HepG2 (cell line): ENCODE measurements around the gene CUL4A. TPM values are rescaled to one million over a fixed set of nuclear protein-coding genes. Genes with fewer than 3 reads are reported as not detected.

Experiments
- ELF3 ChIP-seq: IDR thresholded peaks from 2 replicates; pipeline ENCODE4 v1.6.1; 2016; ENCODE audit warnings: missing genetic modification reagents, missing compliant biosample characterization
- IRX3 ChIP-seq: sonication (generic); formaldehyde crosslinking; IDR thresholded peaks from 2 replicates; pipeline ENCODE4 v1.8.1; 2023; ENCODE audit warnings: mild to moderate bottlenecking, low read depth, missing genetic modification reagents, borderline replicate concordance
- KLF9 ChIP-seq: IDR thresholded peaks from 2 replicates; pipeline ENCODE4 v1.6.1; 2016; ENCODE audit warnings: low read depth
- MTERF4 ChIP-seq: sonication (generic); formaldehyde crosslinking; IDR thresholded peaks from 2 replicates; pipeline ENCODE4 v1.8.0; 2023; ENCODE audit warnings: mild to moderate bottlenecking, missing genetic modification reagents
- NRL ChIP-seq: sonication (generic); formaldehyde crosslinking; IDR thresholded peaks from 2 replicates; pipeline ENCODE4 v1.5.0; 2020; ENCODE audit warnings: missing genetic modification reagents, mild to moderate bottlenecking, moderate library complexity, borderline replicate concordance
- PITX1 ChIP-seq: sonication (generic); formaldehyde crosslinking; IDR thresholded peaks from 2 replicates; pipeline ENCODE4 v1.5.1; 2020; ENCODE audit warnings: mild to moderate bottlenecking, missing genetic modification reagents
- TEF ChIP-seq: sonication (generic); formaldehyde crosslinking; IDR thresholded peaks from 2 replicates; pipeline ENCODE4 v1.5.0; 2020; ENCODE audit warnings: missing genetic modification reagents
- TRAFD1 ChIP-seq: sonication (generic); formaldehyde crosslinking; IDR thresholded peaks from 2 replicates; pipeline ENCODE4 v1.5.1; 2020; ENCODE audit warnings: missing genetic modification reagents, mild to moderate bottlenecking, borderline replicate concordance
- YEATS4 ChIP-seq: sonication (generic); formaldehyde crosslinking; IDR thresholded peaks from 2 replicates; pipeline ENCODE4 v1.4.0; 2020; ENCODE audit warnings: missing genetic modification reagents, borderline replicate concordance
- ZFP90 ChIP-seq: sonication (generic); formaldehyde crosslinking; IDR thresholded peaks from 2 replicates; pipeline ENCODE4 v1.8.0; 2022; ENCODE audit warnings: missing genetic modification reagents, mild to moderate bottlenecking, inconsistent platforms, borderline replicate concordance
- ZKSCAN1 ChIP-seq: fragments of 150-350 bp; IDR thresholded peaks from 2 replicates; pipeline ENCODE4 v1.6.1; 2014; ENCODE audit warnings: low read length
- ZNF138 ChIP-seq: sonication (generic); formaldehyde crosslinking; IDR thresholded peaks from 2 replicates; pipeline ENCODE4 v1.5.0; 2020; ENCODE audit warnings: mild to moderate bottlenecking, low read depth, missing genetic modification reagents
- ZNF407 ChIP-seq: sonication (generic); formaldehyde crosslinking; IDR thresholded peaks from one replicate; pipeline ENCODE4 v1.5.1; 2020; ENCODE audit warnings: mild to moderate bottlenecking, missing genetic modification reagents; ENCODE audit errors: not compliant biosample characterization
- ZNF749 ChIP-seq: sonication (generic); formaldehyde crosslinking; IDR thresholded peaks from 2 replicates; pipeline ENCODE4 v1.8.0; 2022; ENCODE audit warnings: mild to moderate bottlenecking, missing genetic modification reagents, moderate library complexity, borderline replicate concordance
- ZNF75D ChIP-seq: sonication (generic); formaldehyde crosslinking; IDR thresholded peaks from 2 replicates; pipeline ENCODE4 v1.8.1; 2023; ENCODE audit warnings: missing genetic modification reagents, mild to moderate bottlenecking, borderline replicate concordance
- ZNF790 ChIP-seq: sonication (generic); formaldehyde crosslinking; IDR thresholded peaks from 2 replicates; pipeline ENCODE4 v1.8.0; 2022; ENCODE audit warnings: missing genetic modification reagents, mild to moderate bottlenecking, borderline replicate concordance
- polyA plus RNA-seq, 8 experiments: library from polyadenylated mRNA; depleted of rRNA in 3 of 8; stranded (reverse) in 7 of 8; unstranded in 1 of 8; fragments of >200 nt; fragmentation: Illumina TruSeq in 4 of 8; extraction: Trizol in 4 of 8; gene quantifications; 2 replicates each; pipeline versions ENCODE4 v1.2.1 to v1.2.3, GENCODE V29; 2011 to 2016; ENCODE audit warnings: low read depth in 4 of 8, missing spikeins in 1 of 8, mixed read lengths in 1 of 8; ENCODE audit not compliant: insufficient read depth in 1 of 8
- total RNA-seq, 5 experiments: library from RNA; depleted of rRNA; stranded (reverse); fragments of >200 nt; fragmentation: Illumina TruSeq; extraction: Trizol; gene quantifications; 2 replicates each; pipeline ENCODE4 v1.2.3, GENCODE V29; 2016; ENCODE audit warnings: low read depth in 1 of 5

CUL4A gene
- total and polyA plus RNA-seq, 2 of the 13 experiments (the other 11 are each of a cell fraction or from before 2014, with no cell fraction given), result 51.2 to 75.3 TPM

GRCh38 chr13:113296823-113297369 is 87.5 kb downstream of the CUL4A start, which contains the start of gene LAMP1 (continued):
- TF ChIP-seq TEF (CRISPR knock-in tag), result no peak
- peak; percentile 69; the same call in 1 of the 2 replicates for TF ChIP-seq ZNF138 (CRISPR knock-in tag)
- peak; percentile 95 for TF ChIP-seq ELF3
- peak; percentile 77; the same call in 1 of the 2 replicates for TF ChIP-seq KLF9 (CRISPR knock-in tag)
- 0 out of 2 replicates have a peak, but pooled peaks have one; percentile 78 for TF ChIP-seq ZNF75D (CRISPR knock-in tag)
- TF ChIP-seq ZNF749 (CRISPR knock-in tag), result peak; percentile 92; the same call in 1 of the 2 replicates
- peak; percentile 92 for TF ChIP-seq NRL (CRISPR knock-in tag)
- peak; percentile 90; the same call in 1 of the 2 replicates for TF ChIP-seq ZNF790 (CRISPR knock-in tag)
- TF ChIP-seq PITX1, result peak; percentile 70; the same call in 1 of the 2 replicates
- peak; percentile 94 for TF ChIP-seq IRX3
- TF ChIP-seq YEATS4, result peak; percentile 92
- TF ChIP-seq ZKSCAN1, result no peak
- no peak for TF ChIP-seq MTERF4 (CRISPR knock-in tag)
- peak; percentile 47; the same call in 1 of the 2 replicates for TF ChIP-seq ZFP90 (CRISPR knock-in tag)
- peak; percentile 83 for TF ChIP-seq ZNF407 (CRISPR knock-in tag)
- no peak for TF ChIP-seq TRAFD1
